ENCODE measurements around the gene CMIP.

GRCh38 chr16:81633147-81633619, 188.6 kb downstream of the CMIP start:
- TF ChIP-seq, protein P1, sequence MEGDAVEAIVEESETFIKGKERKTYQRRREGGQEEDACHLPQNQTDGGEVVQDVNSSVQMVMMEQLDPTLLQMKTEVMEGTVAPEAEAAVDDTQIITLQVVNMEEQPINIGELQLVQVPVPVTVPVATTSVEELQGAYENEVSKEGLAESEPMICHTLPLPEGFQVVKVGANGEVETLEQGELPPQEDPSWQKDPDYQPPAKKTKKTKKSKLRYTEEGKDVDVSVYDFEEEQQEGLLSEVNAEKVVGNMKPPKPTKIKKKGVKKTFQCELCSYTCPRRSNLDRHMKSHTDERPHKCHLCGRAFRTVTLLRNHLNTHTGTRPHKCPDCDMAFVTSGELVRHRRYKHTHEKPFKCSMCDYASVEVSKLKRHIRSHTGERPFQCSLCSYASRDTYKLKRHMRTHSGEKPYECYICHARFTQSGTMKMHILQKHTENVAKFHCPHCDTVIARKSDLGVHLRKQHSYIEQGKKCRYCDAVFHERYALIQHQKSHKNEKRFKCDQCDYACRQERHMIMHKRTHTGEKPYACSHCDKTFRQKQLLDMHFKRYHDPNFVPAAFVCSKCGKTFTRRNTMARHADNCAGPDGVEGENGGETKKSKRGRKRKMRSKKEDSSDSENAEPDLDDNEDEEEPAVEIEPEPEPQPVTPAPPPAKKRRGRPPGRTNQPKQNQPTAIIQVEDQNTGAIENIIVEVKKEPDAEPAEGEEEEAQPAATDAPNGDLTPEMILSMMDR (conservative IDR thresholded peaks at IDR 0.05 in 1 of 2, IDR thresholded peaks at IDR 0.05 in 1 of 2; ENCODE audit: extremely low read depth in 1 of 2, insufficient read depth in 1 of 2, low read depth in 1 of 2, low read length in 2 of 2), result peak; percentile 27 to 37
- TF ChIP-seq EZH2 (IDR thresholded peaks at IDR 0.05; ENCODE audit: borderline replicate concordance, low read length), result no peak
